Measurements from ENCODE around the gene ZFAND3.

DNA sequence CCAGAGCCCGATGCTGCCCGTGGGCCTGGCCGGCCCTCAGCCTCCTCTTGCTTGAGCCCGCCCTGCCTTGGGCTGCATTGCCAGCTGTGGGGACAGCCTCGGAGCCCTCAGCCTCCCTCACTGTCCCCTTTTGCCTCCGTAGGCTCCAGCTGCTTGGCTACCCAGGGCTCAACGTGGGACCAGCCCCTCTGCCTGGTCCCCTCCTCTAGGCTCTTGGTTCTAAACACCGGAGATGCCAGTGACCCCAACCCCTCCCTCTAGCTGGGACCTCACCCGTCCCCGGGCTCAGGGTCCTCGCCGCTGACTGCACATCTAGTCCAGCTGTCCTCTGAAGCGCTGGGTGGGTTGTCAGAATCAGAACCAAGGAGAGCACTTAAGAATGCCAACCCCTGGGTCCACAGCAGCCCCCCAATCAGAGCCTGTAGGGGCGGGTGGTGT lies 345.2 kb downstream of the ZFAND3 start:
- TF ChIP-seq, protein P1, sequence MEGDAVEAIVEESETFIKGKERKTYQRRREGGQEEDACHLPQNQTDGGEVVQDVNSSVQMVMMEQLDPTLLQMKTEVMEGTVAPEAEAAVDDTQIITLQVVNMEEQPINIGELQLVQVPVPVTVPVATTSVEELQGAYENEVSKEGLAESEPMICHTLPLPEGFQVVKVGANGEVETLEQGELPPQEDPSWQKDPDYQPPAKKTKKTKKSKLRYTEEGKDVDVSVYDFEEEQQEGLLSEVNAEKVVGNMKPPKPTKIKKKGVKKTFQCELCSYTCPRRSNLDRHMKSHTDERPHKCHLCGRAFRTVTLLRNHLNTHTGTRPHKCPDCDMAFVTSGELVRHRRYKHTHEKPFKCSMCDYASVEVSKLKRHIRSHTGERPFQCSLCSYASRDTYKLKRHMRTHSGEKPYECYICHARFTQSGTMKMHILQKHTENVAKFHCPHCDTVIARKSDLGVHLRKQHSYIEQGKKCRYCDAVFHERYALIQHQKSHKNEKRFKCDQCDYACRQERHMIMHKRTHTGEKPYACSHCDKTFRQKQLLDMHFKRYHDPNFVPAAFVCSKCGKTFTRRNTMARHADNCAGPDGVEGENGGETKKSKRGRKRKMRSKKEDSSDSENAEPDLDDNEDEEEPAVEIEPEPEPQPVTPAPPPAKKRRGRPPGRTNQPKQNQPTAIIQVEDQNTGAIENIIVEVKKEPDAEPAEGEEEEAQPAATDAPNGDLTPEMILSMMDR (conservative IDR thresholded peaks at IDR 0.05; ENCODE audit: low read depth in 2 of 2), result no peak
- TF ChIP-seq CREB1 (CRISPR knock-in tag; IDR thresholded peaks at IDR 0.05; ENCODE audit: low read depth), result no peak
- no peak for TF ChIP-seq EZH2 (IDR thresholded peaks at IDR 0.05; ENCODE audit: low read depth, unreplicated experiment)
- no peak for TF ChIP-seq JUNB (IDR thresholded peaks at IDR 0.05; ENCODE audit: unreplicated experiment)
- TF ChIP-seq, protein P2, sequence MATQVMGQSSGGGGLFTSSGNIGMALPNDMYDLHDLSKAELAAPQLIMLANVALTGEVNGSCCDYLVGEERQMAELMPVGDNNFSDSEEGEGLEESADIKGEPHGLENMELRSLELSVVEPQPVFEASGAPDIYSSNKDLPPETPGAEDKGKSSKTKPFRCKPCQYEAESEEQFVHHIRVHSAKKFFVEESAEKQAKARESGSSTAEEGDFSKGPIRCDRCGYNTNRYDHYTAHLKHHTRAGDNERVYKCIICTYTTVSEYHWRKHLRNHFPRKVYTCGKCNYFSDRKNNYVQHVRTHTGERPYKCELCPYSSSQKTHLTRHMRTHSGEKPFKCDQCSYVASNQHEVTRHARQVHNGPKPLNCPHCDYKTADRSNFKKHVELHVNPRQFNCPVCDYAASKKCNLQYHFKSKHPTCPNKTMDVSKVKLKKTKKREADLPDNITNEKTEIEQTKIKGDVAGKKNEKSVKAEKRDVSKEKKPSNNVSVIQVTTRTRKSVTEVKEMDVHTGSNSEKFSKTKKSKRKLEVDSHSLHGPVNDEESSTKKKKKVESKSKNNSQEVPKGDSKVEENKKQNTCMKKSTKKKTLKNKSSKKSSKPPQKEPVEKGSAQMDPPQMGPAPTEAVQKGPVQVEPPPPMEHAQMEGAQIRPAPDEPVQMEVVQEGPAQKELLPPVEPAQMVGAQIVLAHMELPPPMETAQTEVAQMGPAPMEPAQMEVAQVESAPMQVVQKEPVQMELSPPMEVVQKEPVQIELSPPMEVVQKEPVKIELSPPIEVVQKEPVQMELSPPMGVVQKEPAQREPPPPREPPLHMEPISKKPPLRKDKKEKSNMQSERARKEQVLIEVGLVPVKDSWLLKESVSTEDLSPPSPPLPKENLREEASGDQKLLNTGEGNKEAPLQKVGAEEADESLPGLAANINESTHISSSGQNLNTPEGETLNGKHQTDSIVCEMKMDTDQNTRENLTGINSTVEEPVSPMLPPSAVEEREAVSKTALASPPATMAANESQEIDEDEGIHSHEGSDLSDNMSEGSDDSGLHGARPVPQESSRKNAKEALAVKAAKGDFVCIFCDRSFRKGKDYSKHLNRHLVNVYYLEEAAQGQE (IDR thresholded peaks at IDR 0.05; ENCODE audit: unreplicated experiment), result no peak
- TF ChIP-seq POLR2AphosphoS5 (IDR thresholded peaks at IDR 0.05; ENCODE audit: low read depth), result no peak
- TF ChIP-seq EZH2phosphoT487 (IDR thresholded peaks at IDR 0.05; ENCODE audit: unreplicated experiment), result no peak

Data from GM23338 (cell line).